ENCODE measurements around the gene ADAMTSL5. TPM values are rescaled to one million over a fixed set of nuclear protein-coding genes. Genes with fewer than 3 reads are reported as not detected.

The ADAMTSL5 gene
- total and polyA plus RNA-seq, 2 of the 8 experiments (the other 6 are each of a cell fraction or from before 2014, with no cell fraction given): 0.82 to 0.99 TPM

DNA sequence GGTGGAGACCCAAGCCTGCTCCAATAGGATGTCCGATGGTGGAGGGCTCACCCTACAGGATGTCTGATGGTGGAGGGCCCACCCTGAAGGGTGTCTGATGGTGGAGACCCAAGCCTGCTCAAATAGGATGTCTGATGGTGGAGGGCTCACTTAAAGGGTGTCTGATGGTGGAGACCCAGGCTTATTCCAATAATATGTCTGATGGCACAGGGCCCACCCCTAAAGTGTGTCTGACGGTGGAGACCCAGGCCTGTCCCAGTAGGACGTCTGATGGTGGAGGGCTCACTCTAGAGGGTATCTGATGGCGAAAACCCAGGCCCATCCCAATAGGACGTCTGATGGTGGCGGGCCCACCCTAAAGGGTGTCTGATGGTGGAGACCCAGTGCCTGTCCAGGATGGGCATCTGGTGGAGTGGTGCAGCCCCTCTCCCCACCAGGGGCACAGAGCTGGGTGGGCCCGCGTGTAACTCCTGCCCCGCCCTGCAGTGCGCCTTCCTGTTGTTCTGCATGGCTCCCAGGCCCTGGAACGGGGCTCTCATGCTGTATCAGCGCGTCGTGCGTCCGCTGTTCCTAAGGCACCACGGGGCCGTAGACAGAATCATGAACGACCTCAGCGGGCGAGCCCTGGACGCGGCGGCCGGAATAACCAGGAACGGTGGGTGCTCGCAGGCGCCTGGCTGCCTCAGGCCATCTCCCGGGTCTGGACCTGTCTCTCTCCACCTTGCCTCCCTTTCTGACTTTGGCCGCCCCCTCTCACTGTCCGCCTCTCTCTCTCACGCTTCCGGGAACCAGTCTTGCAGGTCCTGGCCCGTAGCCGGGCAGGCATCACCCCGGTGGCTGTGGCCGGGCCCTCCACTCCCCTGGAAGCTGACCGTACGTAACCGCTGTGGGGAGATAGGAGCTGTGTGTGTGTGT lies 16.8 kb downstream of the ADAMTSL5 start:
- Histone ChIP-seq H3K9ac (replicated peaks in 1 of 4; ENCODE audit: extremely low read depth in 1 of 4, low read depth in 3 of 4, low read length in 3 of 4) (no peak overlapping the region), H2AFZ (ENCODE audit: low read length) (no peak overlapping the region), H4K91ac (replicated peaks; ENCODE audit: insufficient read length, low read length) (no peak overlapping the region), H3K27ac (ENCODE audit: low read depth, low read length) (no peak overlapping the region), H3K79me2 (ENCODE audit: control insufficient read depth in 1 of 2, insufficient read depth in 2 of 2, low read length in 2 of 2) (no peaks in the 10 kb centered on the region), H4K5ac (ENCODE audit: insufficient read length, low read depth, low read length) (no peak overlapping the region), H3K23me2 (ENCODE audit: low read depth, low read length) (peaks cover 6% of the 10 kb centered on the region), H3K79me1 (ENCODE audit: low read depth, low read length) (no peaks in the 10 kb centered on the region), H3K4ac (replicated peaks; ENCODE audit: insufficient read length, low read depth, low read length) (no peak overlapping the region), H4K20me1 (replicated peaks in 1 of 2; ENCODE audit: control insufficient read depth in 1 of 2, insufficient read depth in 2 of 2, low read length in 2 of 2) (peaks cover 0 to 5% of the 10 kb centered on the region in 2 experiments), H3K4me2 (ENCODE audit: insufficient read depth in 1 of 2, low read depth in 2 of 2, low read length in 2 of 2) (no peak overlapping the region), H3K56ac (replicated peaks; ENCODE audit: insufficient read length, low read depth, low read length) (no peak overlapping the region), H2BK20ac (ENCODE audit: low read length) (no peak overlapping the region), H2BK15ac (ENCODE audit: low read length) (no peak overlapping the region), H4K8ac (ENCODE audit: extremely low read depth, insufficient read depth, low read length) (no peak overlapping the region), H2BK5ac (ENCODE audit: low read depth, low read length) (no peak overlapping the region; the same call in 1 of the 2 replicates), H3K23ac (ENCODE audit: insufficient read length) (no peak overlapping the region), H3K27me3 (replicated peaks in 1 of 4; ENCODE audit: control insufficient read depth in 3 of 4, extremely low read depth in 1 of 4, insufficient read depth in 3 of 4, low read length in 3 of 4) (peaks cover 3 to 16% (median 9%) of the 10 kb centered on the region in 4 experiments; a peak in 6 of 7 replicates), H3K4me1 (replicated peaks in 1 of 4; ENCODE audit: control insufficient read depth in 3 of 4, insufficient read depth in 4 of 4, low read length in 3 of 4) (no peaks in the 10 kb centered on the region; a peak in 4 of 7 replicates), H3K4me3 (ENCODE audit: extremely low read depth in 1 of 4, insufficient read depth in 2 of 4, low read depth in 3 of 4, low read length in 4 of 4) (no peak overlapping the region), H3K9me3 (ENCODE audit: insufficient read depth in 2 of 2, low read depth in 1 of 2, low read length in 1 of 2) (peaks cover 5 to 11% of the 10 kb centered on the region in 2 experiments; a peak in 2 of 4 replicates), H2BK12ac (ENCODE audit: low read depth, low read length) (no peak overlapping the region), H3K36me3 (ENCODE audit: control insufficient read depth in 2 of 4, insufficient read depth in 4 of 4, low read length in 3 of 4) (no peaks in the 10 kb centered on the region), H3K18ac (ENCODE audit: extremely low read depth, low read length) (no peak overlapping the region), H2BK120ac (replicated peaks; ENCODE audit: low read depth, low read length) (no peak overlapping the region), H3K14ac (ENCODE audit: insufficient read length) (no peak overlapping the region), H2AK5ac (ENCODE audit: low read depth, low read length) (peak overlapping the region; percentile 89; the same call in 1 of the 2 replicates)
- ChIA-PET POLR2A (ENCODE audit: partially characterized antibody) (no interaction called here), CTCF (ENCODE audit: partially characterized antibody) (no interaction called here)
- 91% methylated on average over 35 of the region's 40 CpGs; no CpG with 5 or more reads in 1 of the 2 experiments for WGBS, 2 experiments (ENCODE audit: extremely low coverage in 1 of 2, insufficient coverage in 1 of 2, insufficient read length in 1 of 2, insufficient replicate concordance in 2 of 2, low coverage in 1 of 2, low lambda C conversion rate in 2 of 2, missing lambda C conversion rate in 1 of 2)
- no peak for TF ChIP-seq JUND (IDR thresholded peaks at IDR 0.05; ENCODE audit: low read length)
- TF ChIP-seq ASH2L (IDR thresholded peaks at IDR 0.05; ENCODE audit: low read length): no peak
- TF ChIP-seq HDAC2 (IDR thresholded peaks at IDR 0.05; ENCODE audit: borderline replicate concordance in 1 of 2, low read depth in 2 of 2, low read length in 2 of 2): no peak
- FAIRE-seq (no peak), DNase-seq (ENCODE audit: low read depth in 1 of 2, low spot score in 2 of 2) (no peak)
